DLD1 (cell line): ENCODE data around the gene CPB1.

Source experiments
- in situ Hi-C: cut with HindIII; loops from 2 replicates; pipeline ENCODE4 v1.10.0; 2017; ENCODE audit warnings: low sequenced_read_pairs

CPB1 gene

GRCh38 chr3:148828136-148828690 is 602 bp downstream of the CPB1 start:
- in situ Hi-C loops = no loop called here

DNA sequence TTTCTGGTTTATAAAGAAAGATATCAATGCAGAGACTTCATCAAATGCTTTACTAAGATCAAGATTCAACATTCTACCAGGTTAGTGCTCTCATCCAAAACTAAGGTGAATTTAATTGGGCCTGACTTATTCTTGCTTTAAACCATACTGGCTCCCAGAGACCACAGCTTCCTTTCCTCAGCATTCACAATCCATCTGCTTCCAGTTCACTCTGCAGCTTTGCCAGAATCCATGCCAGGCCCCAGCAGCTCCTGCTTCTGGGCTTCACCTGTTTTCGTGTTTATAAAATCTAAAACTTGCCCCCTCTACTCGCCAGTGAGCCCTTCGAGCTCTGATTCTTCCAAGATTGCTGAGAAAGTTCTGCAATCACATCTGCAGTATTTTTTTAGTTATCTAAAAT is 2.3 kb downstream of the CPB1 start:
- in situ Hi-C loops = no loop called here

DNA sequence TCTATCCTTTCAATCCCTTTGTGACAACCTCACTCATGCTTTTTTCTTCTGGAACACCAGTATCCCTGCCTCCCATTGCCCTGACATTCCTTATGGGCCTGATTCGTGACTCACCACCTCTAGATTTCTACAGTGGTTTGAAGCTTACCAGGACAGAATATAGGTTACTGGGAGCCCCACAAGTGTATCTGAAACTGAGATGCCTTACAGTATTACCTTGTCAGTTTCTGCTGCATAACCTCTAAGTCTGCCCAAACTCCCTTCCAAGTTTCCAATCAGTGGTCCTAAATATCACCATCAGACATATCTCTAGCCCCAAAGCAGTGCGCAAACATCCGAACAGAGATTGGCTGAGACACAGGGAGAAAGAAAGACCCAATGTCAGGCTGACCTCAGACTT is 5.6 kb downstream of the CPB1 start:
- in situ Hi-C loops = no loop called here

DNA sequence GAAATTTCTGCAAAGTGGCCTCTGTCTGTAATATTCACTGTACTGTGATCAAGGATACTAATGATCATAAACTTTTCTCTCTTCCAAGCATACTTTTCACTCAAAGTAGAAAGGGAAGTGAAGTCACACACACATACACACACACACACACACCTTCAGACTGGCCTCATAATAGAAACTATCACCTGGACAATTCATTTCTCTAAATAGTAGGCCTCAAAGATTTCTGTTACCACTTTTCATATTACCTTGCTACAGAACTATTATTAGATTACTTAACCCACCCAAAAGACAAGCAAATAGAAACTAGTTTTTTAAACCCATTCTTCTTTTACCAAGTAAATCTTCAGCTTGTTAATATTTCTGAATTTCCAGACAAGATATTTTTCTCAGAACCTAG is 12.2 kb downstream of the CPB1 start:
- in situ Hi-C loops = no loop called here

GRCh38 chr3:148840451-148840850 is 12.8 kb downstream of the CPB1 start:
- in situ Hi-C loops = no loop called here

- in situ Hi-C loops = no loop called here
Measured at GRCh38 chr3:148845756-148846395, 18.3 kb downstream of the CPB1 start.

GRCh38 chr3:148847351-148847750 is 19.7 kb downstream of the CPB1 start:
- in situ Hi-C loops = no loop called here

DNA sequence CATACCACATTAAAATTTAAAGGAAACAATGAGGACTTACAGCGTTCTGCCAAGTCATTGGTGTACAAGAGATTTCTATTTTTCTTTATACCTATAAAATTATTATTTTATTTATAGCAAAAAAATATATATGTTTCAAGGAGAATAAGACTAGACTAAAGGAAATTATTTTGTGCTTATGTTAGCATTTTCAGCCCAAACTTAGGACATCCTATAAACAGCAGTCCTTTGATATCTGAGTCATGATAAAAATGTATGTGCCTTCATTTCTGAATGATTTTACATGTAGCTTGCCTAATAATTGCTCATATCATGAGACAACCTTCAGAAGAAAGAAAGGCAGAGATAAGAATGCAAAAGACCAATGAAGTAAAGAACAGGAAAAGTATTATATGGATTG is 20.8 kb downstream of the CPB1 start:
- in situ Hi-C loops = no loop called here

DNA sequence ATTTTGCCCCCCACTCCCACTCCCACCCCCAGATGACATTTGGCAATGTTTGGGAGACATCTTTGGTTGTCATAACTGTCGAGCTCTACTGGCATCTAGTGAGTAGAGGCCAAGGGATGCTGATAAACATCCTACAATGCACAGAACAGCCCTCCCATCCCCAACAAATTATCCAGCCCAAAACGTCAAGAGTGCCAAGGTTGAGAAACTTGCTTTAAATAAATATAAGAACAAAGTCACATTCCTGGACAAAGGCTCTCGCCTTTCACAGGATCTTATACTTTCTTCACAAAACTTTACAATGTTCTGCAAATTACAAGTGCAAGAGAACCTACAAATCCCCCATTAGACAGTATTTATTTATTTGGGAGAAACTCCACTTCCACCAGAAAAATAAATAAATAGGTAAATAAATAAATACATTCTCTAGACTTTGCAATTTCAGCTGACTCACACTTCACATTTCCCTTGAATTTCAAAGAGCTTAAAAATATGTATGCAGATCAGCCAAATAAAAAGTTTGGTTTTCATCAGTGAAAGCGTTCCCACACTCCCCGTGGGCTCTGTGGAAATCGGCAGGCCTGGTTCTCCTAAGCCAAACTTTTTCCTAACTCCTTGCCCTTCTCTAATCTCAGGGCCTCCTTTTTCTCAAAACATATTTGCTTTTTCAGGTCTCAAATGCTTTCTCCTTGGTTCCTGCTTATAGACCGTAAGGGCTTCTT is 24.8 kb downstream of the CPB1 start:
- in situ Hi-C loops = no loop called here

DNA sequence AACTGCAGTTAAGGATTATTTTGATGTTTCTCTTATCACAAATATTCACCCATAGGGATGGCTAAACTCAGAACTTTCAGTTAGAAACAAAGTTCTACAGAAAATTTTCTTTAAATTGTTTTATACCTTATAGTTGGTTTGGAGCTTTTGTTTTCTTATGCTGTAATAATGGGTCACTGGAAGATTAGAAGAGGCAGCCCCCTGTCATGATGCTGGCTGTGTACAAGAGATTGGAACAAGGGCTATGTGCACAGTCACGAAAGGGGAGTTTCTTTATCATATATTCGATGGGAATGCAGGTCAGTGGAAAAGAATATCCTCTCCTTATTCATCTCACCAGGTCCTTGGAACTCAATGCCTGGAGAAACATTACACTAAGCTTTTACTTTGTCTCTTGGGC is 25.5 kb downstream of the CPB1 start:
- in situ Hi-C loops = no loop called here

- in situ Hi-C loops = no loop called here
Measured at GRCh38 chr3:148854061-148854460, 26.4 kb downstream of the CPB1 start.

DNA sequence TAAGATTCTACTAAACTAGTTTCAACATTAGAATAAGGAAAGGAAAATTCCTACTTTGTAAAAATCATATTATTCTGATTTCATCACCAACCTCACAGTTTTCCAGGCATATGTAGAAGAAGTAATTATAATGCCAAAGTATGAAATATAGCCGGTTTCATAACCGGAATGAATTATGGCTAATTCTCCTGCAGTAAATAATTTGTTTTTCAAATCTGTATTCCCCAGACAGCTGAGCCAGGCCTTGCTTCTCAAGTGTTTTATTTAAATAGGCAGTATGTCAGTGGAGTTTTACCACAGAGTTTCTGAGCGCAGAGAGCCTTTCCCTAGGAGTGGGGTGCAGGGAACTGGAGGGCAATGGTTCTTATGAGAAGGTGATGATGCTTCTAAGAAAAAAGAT is 28.8 kb downstream of the CPB1 start:
- in situ Hi-C loops = no loop called here

DNA sequence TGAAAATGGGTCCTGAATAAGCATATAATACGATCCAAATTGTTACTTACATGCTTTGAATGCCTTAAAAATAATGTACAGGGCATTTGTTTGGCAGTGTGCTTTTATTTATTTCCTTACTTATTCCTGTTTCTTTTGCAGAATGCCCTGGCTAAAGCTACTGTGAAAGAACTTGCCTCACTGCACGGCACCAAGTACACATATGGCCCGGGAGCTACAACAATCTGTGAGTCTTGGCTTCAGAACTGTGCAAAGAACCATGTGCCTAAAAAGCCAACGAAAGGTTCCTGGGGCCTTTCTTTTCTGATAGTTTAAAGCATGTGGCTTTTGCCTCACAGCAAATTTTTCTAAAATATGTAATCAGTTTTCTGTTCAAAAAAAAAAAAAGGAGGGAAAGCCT is 29.7 kb downstream of the CPB1 start:
- in situ Hi-C loops = no loop called here

DNA sequence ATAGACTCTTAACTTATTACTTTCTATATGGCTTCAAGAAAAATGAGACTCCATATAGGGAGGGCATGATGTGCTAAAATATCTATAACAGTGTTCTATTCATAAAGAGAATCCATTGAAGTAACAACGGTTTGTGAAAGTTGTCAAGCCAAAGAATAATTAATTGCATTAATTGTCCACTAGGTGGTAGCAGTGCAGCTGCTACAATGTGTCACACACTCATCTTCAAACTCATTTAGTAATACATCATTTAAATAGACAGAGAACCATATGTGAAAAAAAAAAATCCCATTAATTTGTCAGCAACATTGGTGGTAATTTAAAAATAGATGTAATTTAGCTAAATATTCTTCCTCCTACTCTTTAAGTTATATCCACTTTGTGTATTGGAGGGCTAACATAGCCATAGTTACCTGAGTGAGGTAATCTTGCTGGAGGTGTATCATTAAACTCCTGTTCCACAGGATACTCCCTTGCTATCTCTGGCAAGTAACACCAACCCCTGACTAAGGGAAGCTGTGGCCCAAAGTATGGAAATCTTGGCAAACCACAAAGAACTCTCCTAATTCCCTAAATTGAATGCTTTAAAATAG is 33.8 kb downstream of the CPB1 start:
- in situ Hi-C loops = no loop called here

DNA sequence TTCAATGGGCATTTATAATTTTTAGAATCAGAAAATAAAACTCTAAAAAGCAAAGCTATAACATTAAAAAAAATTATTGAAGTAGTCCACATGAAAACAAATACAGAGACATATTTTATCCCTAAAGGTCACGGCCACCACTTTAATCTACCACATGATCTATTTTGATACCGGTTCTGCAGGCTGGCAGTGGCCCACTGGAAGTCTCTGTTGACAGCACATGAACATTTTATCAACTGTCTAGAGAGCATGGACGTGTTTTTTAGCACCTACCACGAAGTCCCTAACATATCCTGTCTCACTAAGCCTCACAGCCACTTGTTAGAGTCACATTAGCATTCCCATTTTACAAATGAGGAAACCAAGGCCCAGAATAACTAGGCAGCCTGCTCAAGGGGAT is 35.7 kb downstream of the CPB1 start:
- in situ Hi-C loops = no loop called here

DNA sequence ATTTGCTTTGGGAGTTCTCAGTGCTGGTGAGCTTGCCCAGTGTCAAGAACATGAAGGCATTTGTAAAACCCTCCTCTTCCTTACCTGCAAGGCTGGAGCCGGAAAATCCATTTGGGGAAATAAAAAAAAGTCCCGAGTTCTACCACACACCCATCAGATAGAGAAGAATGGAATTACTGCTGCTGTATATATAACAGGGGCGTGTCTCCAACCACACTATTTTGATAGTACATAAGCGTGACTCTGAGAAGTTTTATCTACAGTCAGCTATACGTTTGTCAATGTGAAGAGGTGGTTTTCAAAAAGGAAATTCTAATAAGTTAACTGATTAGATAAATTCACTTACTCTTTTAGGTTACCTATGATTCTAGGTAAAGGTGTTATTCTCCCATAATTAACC is 36.2 kb downstream of the CPB1 start:
- in situ Hi-C loops = no loop called here

DNA sequence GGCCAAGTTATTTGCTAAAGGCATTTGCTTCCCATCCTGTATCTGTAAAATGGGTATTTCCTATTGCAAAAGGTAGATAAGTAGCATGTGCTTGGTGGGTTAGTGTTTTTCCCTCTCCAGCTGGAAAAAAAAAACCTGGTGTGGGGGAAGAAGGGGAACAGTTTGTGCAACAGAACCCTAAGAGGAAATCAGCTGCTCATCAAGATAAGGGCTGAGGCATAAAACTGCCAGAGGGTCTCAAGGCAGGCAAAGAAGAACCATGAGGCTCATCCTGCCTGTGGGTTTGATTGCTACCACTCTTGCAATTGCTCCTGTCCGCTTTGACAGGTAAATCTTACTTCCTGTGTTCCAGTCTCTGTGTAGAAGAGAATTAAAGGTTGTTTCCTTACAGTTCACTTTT is 37.4 kb downstream of the CPB1 start, which contains the start of gene CPA3:
TSS of gene CPA3 (plus strand) at position 248 of the 400 bp plus-strand sequence. CDS start at position 260, 12 bp downstream.
- in situ Hi-C loops = no loop called here

- in situ Hi-C loops = no loop called here
Measured at GRCh38 chr3:148866261-148866660, 38.6 kb downstream of the CPB1 start.

DNA sequence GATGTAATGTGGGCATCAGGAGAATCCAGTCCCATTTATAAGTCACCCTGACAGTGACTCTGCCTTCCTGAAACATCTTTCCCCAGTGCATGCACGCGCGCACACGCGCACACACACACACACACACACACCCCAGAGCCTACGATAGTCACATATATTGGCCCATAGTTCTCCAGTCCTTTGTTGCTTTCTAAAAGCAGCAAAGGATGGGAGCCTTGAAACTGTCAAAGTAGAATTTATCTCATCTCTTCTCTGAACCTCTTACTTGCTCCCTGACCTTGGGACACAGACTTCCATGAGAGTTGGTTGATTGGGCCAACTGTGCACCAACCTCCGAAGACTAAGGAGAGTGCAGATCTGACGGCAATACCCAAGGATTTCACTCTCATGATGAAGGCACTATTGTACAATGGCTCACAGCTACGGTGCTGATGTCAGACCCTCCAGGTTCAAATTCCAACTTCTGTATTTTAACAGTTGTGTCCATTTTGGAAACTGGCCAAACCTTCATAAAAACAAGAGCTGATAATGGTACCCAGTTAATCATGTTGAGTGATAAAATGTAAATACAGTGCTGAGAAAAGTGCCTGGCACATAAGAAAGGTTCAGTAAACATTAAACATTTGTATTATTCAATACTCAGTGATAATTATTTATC is 45.8 kb downstream of the CPB1 start:
- in situ Hi-C loops = no loop called here

- in situ Hi-C loops = no loop called here
Measured at GRCh38 chr3:148873977-148874376, 46.4 kb downstream of the CPB1 start.

GRCh38 chr3:148878095-148878494 is 50.5 kb downstream of the CPB1 start:
- in situ Hi-C loops = no loop called here
